Stomach (tissue), 9 donors: ENCODE results near the gene RIMBP2. TPM values are rescaled to one million over a fixed set of nuclear protein-coding genes. Genes with fewer than 3 reads are reported as not detected.
A peak's percentile ranks its signal among the peaks of the same experiment; 100 is the strongest.

Experiments
- DNase-seq, 2 donors: peaks; one replicate each; pipeline versions ENCODE4 v3.0.0 to v3.0.0-alpha.2; 2013 to 2019
- H3K27ac ChIP-seq, 5 donors: fragments of 200-600 bp in 4 of 5; sonication (generic) in 4 of 5; one replicate each; pipeline ENCODE4 v1.5.1; 2013 to 2019; ENCODE audit warnings: mild to moderate bottlenecking in 1 of 5, moderate library complexity in 1 of 5
- H3K27me3 ChIP-seq, 3 donors: fragments of 200-600 bp; sonication (generic); one replicate each; pipeline ENCODE4 v1.5.1; 2017 to 2019; ENCODE audit warnings: mixed run types in 1 of 3
- H3K36me3 ChIP-seq, 4 donors: fragments of 200-600 bp; sonication (generic); 1 replicate in 3 of 4; 2 replicates in 1 of 4; pipeline ENCODE4 v1.5.1; 2016 to 2019
- H3K4me1 ChIP-seq, 4 donors: fragments of 200-600 bp; sonication (generic); one replicate each; pipeline ENCODE4 v1.5.1; 2016 to 2019
- H3K4me3 ChIP-seq, 4 donors: fragments of 200-600 bp; sonication (generic) in 3 of 4; one replicate each; pipeline ENCODE4 v1.5.1; 2016 to 2019; ENCODE audit warnings: mild to moderate bottlenecking in 1 of 4
- H3K9me3 ChIP-seq, 4 donors: fragments of 200-600 bp; sonication (generic); one replicate each; pipeline ENCODE4 v1.5.1; 2016 to 2019
- CTCF ChIP-seq, 7 experiments: fragments of 450-650 bp in 4 of 7; fragments of 200-600 bp in 3 of 7; sonication (generic) in 3 of 7; IDR thresholded peaks; one replicate each; pipeline ENCODE4 v1.5.1; 2016 to 2019; ENCODE audit warnings: antibody characterized with exemption in 7 of 7, control low read depth in 2 of 7, mild to moderate bottlenecking in 1 of 7
- EP300 ChIP-seq: sonication (generic); formaldehyde crosslinking; IDR thresholded peaks from one replicate; pipeline ENCODE4 v1.6.1; 2017; ENCODE audit warnings: antibody characterized with exemption
- POLR2A ChIP-seq, 4 donors: fragments of 450-650 bp; IDR thresholded peaks; one replicate each; pipeline ENCODE4 v1.6.1; 2016; ENCODE audit warnings: antibody characterized with exemption in 4 of 4, control low read depth in 2 of 4, mild to moderate bottlenecking in 1 of 4, moderate library complexity in 1 of 4
- POLR2AphosphoS5 ChIP-seq, 3 donors: sonication (generic); formaldehyde crosslinking; IDR thresholded peaks; one replicate each; pipeline ENCODE4 v1.6.1; 2016; ENCODE audit warnings: antibody characterized with exemption in 3 of 3
- WGBS, 5 donors: extraction: QIAGEN DNeasy Blood & Tissue Kit in 3 of 5; methylation state at CpG; one replicate each; pipeline versions ENCODE4 v1.1.5 to v1.1.7; 2013 to 2018; 5-methylcytosine and 5-hydroxymethylcytosine counted together
- intact Hi-C: fragments of 100-400 bp; cut with DNase I; formaldehyde crosslinking; loops from one replicate; pipeline ENCODE4 v1.15.1; 2023; ENCODE audit warnings: low total_unique reads
- polyA plus RNA-seq, 3 donors: library from polyadenylated mRNA; stranded (reverse); fragments of 200-250 nt; gene quantifications; one replicate each; pipeline ENCODE4 v1.2.3, GENCODE V29; 2013
- total RNA-seq, 5 donors: library from RNA; depleted of rRNA; stranded (reverse); fragments of >200 nt; gene quantifications; one replicate each; pipeline versions ENCODE4 v1.1.0 to v1.2.3, GENCODE V29; 2014 to 2016
- donor health status: healthy with polysubstance abuse.
- donor health status: Bipolar disorder and iron deficiency.
- donor health status: healthy.

RIMBP2 gene
- total and polyA plus RNA-seq, 8 donors: 0.75 to 44.6 (median 5.6) TPM

- H3K36me3 ChIP-seq: no peaks in the 10 kb centered on the region
- WGBS, 5 donors: 54 to 61% (median 56%) methylated on average over 8 of the region's 8 CpGs
- no peaks in the 10 kb centered on the region for H3K4me1 ChIP-seq
- H3K27me3 ChIP-seq: peaks cover 0 to 58% (median 0%) of the 10 kb centered on the region in 3 donors
- intact Hi-C loops: no loop called here
- no peak overlapping the region for H3K4me3 ChIP-seq
- DNase-seq: peak in 1 of 2 donors; percentile 5
- H3K27ac ChIP-seq: no peak overlapping the region
- TF ChIP-seq POLR2A (IDR thresholded peaks at IDR 0.05): no peak
- TF ChIP-seq CTCF (IDR thresholded peaks at IDR 0.05): no peak
- TF ChIP-seq POLR2AphosphoS5 (IDR thresholded peaks at IDR 0.05): no peak
- TF ChIP-seq EP300: no peak
- no peaks in the 10 kb centered on the region for H3K9me3 ChIP-seq
These were observed 358.9 kb downstream of the RIMBP2 start for GRCh38 chr12:130357241-130357640.

- H3K4me1 ChIP-seq: no peaks in the 10 kb centered on the region
- intact Hi-C loops: no loop called here
- DNase-seq: no peak
- no peaks in the 10 kb centered on the region for H3K36me3 ChIP-seq
- WGBS, 5 donors: 39 to 65% (median 51%) methylated on average over 8 of the region's 8 CpGs
- no peak overlapping the region for H3K27ac ChIP-seq
- H3K27me3 ChIP-seq: peaks cover 0 to 68% (median 0%) of the 10 kb centered on the region in 3 donors
- H3K4me3 ChIP-seq: no peak overlapping the region
- H3K9me3 ChIP-seq: no peaks in the 10 kb centered on the region
- no peak for TF ChIP-seq CTCF (IDR thresholded peaks at IDR 0.05)
- TF ChIP-seq POLR2A (IDR thresholded peaks at IDR 0.05): no peak
- no peak for TF ChIP-seq POLR2AphosphoS5 (IDR thresholded peaks at IDR 0.05)
- TF ChIP-seq EP300: no peak
These were observed 359.9 kb downstream of the RIMBP2 start for GRCh38 chr12:130356222-130356621.

DNA sequence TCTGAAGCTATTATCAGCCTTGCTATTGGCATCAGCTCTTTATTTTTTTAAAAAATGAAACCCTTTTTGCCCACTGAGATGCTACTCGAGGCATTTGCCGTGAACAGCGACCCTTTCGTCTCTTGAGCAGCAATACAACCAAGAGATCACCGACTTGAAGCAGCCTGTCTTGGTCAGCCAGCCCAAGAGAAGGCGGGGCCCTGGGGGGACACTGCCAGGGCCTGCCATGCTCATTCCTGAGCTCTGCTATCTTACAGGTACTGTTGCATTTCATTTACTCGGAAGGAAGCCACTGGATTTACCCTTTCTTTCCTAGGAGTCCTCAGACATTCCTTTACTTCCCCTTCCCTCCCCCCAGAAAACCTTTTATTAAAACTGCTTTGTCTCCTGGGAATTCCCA, 361.7 kb downstream of the RIMBP2 start:
- intact Hi-C loops: no loop called here
- Histone ChIP-seq H3K27me3 (peaks cover 0 to 80% (median 0%) of the 10 kb centered on the region in 3 donors), H3K9me3 (no peaks in the 10 kb centered on the region), H3K4me3 (no peak overlapping the region), H3K36me3 (no peaks in the 10 kb centered on the region), H3K27ac (no peak overlapping the region), H3K4me1 (no peaks in the 10 kb centered on the region)
- TF ChIP-seq POLR2A (IDR thresholded peaks at IDR 0.05) (no peak), CTCF (IDR thresholded peaks at IDR 0.05) (no peak), POLR2AphosphoS5 (IDR thresholded peaks at IDR 0.05) (no peak), EP300 (no peak)
- WGBS, 5 donors: 63 to 78% (median 72%) methylated on average over 7 of the region's 7 CpGs
- no peak for DNase-seq

DNA sequence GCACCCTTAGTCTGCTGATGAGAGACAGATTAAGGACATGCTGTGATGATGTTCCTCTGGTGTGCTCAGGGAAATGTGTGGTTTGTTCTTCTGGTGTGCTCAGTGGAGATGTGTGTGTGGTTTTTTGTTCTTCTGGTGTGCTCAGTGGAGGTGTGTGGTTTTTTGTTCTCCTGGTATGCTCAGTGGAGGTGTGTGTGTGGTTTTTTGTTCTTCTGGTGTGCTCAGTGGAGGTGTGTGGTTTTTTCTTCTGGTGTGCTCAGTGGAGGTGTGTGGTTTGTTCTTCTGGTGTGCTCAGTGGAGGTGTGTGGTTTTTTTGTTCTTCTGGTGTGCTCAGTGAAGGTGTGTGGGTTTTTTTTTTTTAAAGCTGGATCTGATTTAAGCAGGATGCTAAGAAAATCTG, 363.0 kb downstream of the RIMBP2 start:
- H3K9me3 ChIP-seq: no peaks in the 10 kb centered on the region
- H3K27ac ChIP-seq: no peak overlapping the region
- intact Hi-C loops: no loop called here
- H3K4me1 ChIP-seq: no peaks in the 10 kb centered on the region
- no peak for TF ChIP-seq POLR2AphosphoS5 (IDR thresholded peaks at IDR 0.05)
- H3K36me3 ChIP-seq: no peaks in the 10 kb centered on the region
- no peak overlapping the region for H3K4me3 ChIP-seq
- H3K27me3 ChIP-seq: peaks cover 0 to 82% (median 0%) of the 10 kb centered on the region in 3 donors
- no peak for DNase-seq

DNA sequence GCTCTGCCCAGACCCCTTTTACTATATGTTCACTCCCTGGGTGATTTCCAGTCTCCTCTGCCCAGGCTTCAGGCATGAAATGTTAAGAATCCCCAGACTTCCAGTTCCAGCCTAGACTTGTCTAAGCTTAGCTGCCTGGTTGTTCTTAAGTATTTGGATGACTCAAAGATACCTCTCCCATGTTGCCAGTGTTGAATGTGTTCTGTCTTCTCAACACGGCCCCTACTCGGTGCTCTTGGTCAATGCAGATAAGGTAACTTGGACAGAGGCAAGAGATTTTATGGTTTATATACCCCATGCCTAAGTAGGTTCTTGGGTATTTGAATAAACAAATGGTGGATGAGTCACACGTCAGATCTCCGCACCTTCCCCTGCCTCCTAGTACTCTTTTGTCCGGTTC, 364.8 kb downstream of the RIMBP2 start:
- H3K36me3 ChIP-seq: no peaks in the 10 kb centered on the region
- H3K4me3 ChIP-seq: no peak overlapping the region
- H3K9me3 ChIP-seq: no peaks in the 10 kb centered on the region
- TF ChIP-seq EP300 (no peak), POLR2A (IDR thresholded peaks at IDR 0.05) (no peak), POLR2AphosphoS5 (IDR thresholded peaks at IDR 0.05) (no peak), CTCF (IDR thresholded peaks at IDR 0.05) (no peak)
- DNase-seq: no peak
- intact Hi-C loops: no loop called here
- WGBS, 5 donors: 27 to 48% (median 39%) methylated on average over 5 of the region's 5 CpGs
- no peaks in the 10 kb centered on the region for H3K4me1 ChIP-seq
- H3K27me3 ChIP-seq: peaks cover 0 to 70% (median 0%) of the 10 kb centered on the region in 3 donors
- no peak overlapping the region for H3K27ac ChIP-seq
